RWPE2 (cell line): Measurements from ENCODE around the gene TMTC1.

ENCODE experiments used
- ATAC-seq: fragments of 200-7000 bp; cut with Tn5 transposase; 3 replicates; pipeline ENCODE4 v1.9.1; 2021; ENCODE audit warnings: low read depth
- DNase-seq: peaks from one replicate; pipeline ENCODE4 v3.0.0-alpha.2; 2020; ENCODE audit warnings: low spot score
- H3K27ac ChIP-seq: fragments of 450-650 bp; 2 replicates; pipeline ENCODE4 v1.5.1; 2017; ENCODE audit warnings: mild to moderate bottlenecking; ENCODE audit not compliant: poor library complexity, severe bottlenecking
- H3K27me3 ChIP-seq: fragments of 250-450 bp; sonication (Bioruptor Pico); 2 replicates; pipeline ENCODE4 v1.5.1; 2021; ENCODE audit warnings: mild to moderate bottlenecking, moderate library complexity; ENCODE audit not compliant: insufficient read depth, poor library complexity, severe bottlenecking
- H3K36me3 ChIP-seq: fragments of 250-450 bp; sonication (Bioruptor Pico); 2 replicates; pipeline ENCODE4 v1.5.1; 2020; ENCODE audit warnings: low read depth, mild to moderate bottlenecking, moderate library complexity
- H3K4me1 ChIP-seq: fragments of 250-450 bp; sonication (Bioruptor Pico); 2 replicates; pipeline ENCODE4 v1.5.1; 2021; ENCODE audit warnings: mild to moderate bottlenecking, moderate library complexity; ENCODE audit not compliant: insufficient read depth, poor library complexity, severe bottlenecking
- H3K4me3 ChIP-seq: fragments of 250-450 bp; sonication (Bioruptor Pico); 2 replicates; pipeline ENCODE4 v1.5.1; 2021; ENCODE audit warnings: mild to moderate bottlenecking, moderate library complexity; ENCODE audit not compliant: severe bottlenecking
- H3K9me3 ChIP-seq: fragments of 250-450 bp; sonication (Bioruptor Pico); 2 replicates; pipeline ENCODE4 v1.5.1; 2021; ENCODE audit warnings: mild to moderate bottlenecking, moderate library complexity; ENCODE audit not compliant: severe bottlenecking
- TF ChIP-seq, protein P1 (sequence below): fragments of 450-650 bp; IDR thresholded peaks from one replicate; pipeline ENCODE4 v1.5.1; 2017; ENCODE audit warnings: mild to moderate bottlenecking, moderate library complexity; ENCODE audit not compliant: poor library complexity, severe bottlenecking

TMTC1 gene

DNA sequence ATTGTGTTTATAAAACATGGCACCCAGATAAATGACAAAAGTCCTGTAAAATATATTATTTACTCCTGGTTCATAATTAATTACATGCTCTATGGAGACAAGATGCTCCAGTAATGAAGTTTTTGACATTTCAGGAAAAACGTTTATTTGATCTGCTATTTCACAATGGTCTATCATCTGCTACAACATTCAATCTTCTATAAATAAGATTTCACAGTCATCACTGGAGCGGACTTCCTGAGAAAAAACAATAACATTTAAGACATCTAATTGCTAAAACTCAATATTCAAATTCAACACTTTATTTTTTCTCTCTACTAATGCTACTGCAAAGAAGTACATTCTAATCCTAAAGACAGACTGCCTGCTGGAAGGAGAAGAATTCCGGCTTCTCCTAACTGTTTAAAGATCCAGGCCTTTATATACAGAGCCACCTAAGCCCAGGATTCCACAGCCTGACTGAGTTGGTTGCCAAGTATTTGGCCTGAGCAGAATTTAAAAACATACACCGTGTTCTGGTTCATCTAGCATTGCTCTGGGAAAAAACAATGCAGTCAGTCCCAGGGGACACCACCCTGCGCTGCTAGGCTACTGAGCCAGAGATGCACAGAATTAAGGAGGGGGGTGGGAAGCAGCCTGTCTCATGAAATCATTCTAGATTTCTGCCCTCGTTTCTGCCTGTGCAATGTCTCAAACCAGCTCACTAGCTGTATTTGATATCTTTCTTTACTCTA is 58.0 kb downstream of the TMTC1 start:
- TF ChIP-seq, protein P1, sequence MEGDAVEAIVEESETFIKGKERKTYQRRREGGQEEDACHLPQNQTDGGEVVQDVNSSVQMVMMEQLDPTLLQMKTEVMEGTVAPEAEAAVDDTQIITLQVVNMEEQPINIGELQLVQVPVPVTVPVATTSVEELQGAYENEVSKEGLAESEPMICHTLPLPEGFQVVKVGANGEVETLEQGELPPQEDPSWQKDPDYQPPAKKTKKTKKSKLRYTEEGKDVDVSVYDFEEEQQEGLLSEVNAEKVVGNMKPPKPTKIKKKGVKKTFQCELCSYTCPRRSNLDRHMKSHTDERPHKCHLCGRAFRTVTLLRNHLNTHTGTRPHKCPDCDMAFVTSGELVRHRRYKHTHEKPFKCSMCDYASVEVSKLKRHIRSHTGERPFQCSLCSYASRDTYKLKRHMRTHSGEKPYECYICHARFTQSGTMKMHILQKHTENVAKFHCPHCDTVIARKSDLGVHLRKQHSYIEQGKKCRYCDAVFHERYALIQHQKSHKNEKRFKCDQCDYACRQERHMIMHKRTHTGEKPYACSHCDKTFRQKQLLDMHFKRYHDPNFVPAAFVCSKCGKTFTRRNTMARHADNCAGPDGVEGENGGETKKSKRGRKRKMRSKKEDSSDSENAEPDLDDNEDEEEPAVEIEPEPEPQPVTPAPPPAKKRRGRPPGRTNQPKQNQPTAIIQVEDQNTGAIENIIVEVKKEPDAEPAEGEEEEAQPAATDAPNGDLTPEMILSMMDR, result no peak
- DNase-seq (no peak), ATAC-seq (no peak)
- Histone ChIP-seq H3K4me3 (no peak overlapping the region), H3K36me3 (no peaks in the 10 kb centered on the region), H3K4me1 (no peaks in the 10 kb centered on the region), H3K9me3 (no peaks in the 10 kb centered on the region), H3K27ac (no peak overlapping the region), H3K27me3 (no peaks in the 10 kb centered on the region)

DNA sequence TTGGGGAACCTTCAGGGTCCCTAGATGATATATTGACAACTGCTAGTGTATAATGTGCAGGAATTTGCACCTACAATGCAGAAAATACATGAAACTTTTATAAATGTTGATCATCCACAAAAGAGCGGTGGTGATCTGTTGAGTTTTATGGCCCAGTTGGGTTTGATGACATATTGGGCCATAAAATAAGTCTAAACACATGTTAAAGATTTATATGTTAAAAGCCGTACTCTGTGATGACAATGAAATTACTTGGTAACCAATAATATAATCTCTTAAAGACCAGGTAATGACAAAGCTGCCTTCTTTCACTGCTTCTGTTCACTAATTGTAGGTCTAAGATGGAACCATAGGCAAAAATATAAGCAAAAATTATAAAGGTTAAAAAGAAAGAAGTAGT is 61.6 kb downstream of the TMTC1 start:
- Histone ChIP-seq H3K27ac (no peak overlapping the region), H3K9me3 (no peaks in the 10 kb centered on the region), H3K36me3 (no peaks in the 10 kb centered on the region), H3K27me3 (no peaks in the 10 kb centered on the region), H3K4me1 (no peaks in the 10 kb centered on the region), H3K4me3 (no peak overlapping the region)
- TF ChIP-seq, protein P1, result no peak
- no peak for DNase-seq
- ATAC-seq, result no peak

DNA sequence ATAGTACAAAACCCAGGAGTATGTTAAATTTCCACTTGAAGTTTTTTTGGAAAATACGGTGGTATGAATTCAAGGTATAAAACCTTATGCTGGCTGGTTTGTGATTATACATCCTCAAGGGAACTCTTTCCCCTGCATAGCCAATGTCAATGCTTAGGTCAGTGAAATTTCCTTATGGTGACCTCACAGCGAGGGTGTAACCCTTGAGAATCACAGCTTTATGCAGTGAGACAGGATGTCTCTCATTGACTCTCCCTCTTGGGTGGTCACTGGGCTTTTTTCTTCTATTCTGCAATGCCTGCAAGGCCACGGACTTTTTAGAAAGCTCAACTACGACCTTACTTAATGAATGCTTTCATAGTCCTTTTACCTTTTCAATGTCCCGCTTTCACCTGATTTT is 64.4 kb downstream of the TMTC1 start:
- H3K27me3 ChIP-seq, result no peaks in the 10 kb centered on the region
- H3K9me3 ChIP-seq, result no peaks in the 10 kb centered on the region
- H3K36me3 ChIP-seq, result no peaks in the 10 kb centered on the region
- no peak overlapping the region for H3K4me3 ChIP-seq
- H3K27ac ChIP-seq, result no peak overlapping the region
- H3K4me1 ChIP-seq, result no peaks in the 10 kb centered on the region
- ATAC-seq (no peak), DNase-seq (no peak)
- TF ChIP-seq, protein P1, result no peak

DNA sequence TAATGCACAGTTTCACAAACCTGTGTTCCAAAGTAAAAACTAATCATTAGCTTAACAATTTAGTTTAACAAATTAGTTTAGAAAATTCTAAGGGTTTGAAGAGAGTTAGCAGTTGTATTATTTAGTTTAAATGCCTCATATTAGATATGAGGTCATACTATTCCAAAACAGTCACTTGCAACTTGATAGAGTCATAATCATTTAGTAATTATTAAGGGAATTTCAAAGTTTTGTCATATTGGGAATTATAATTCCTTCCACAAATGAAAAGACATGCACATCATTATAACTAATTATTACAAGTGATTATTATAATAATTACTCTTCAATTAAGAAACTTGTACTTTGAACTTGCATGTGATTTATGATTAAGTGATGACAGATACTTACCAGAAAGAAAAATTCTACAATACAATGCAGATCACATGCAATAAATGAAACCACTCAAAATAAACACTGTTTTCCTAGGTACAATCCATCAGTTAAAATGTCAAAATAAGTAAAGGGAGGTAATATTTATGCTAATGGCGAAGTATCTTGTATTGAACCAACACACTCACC is 66.1 kb downstream of the TMTC1 start:
- Histone ChIP-seq H3K27ac (no peak overlapping the region), H3K4me1 (no peaks in the 10 kb centered on the region), H3K36me3 (no peaks in the 10 kb centered on the region), H3K27me3 (no peaks in the 10 kb centered on the region), H3K4me3 (no peak overlapping the region), H3K9me3 (no peaks in the 10 kb centered on the region)
- DNase-seq (no peak), ATAC-seq (no peak)
- TF ChIP-seq, protein P1, result no peak

DNA sequence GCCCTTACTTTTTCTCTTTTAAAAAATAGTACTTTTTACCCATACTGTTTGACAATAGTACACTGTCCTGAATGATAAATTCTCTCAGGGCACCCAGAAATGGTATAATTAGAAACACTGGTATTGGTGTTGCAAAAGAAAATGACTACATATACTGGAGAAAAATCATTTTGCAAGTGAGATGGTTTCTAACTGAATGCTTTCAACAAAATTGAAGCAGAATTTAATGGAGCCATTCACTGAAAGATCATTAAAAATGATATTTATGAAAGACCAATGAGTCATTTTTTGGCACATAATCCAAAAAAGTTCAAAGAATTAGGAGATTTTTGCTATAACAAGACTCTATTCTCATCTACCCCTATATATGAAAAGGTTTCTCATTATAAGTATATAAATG is 68.8 kb downstream of the TMTC1 start:
- no peaks in the 10 kb centered on the region for H3K27me3 ChIP-seq
- ATAC-seq (no peak), DNase-seq (no peak)
- H3K9me3 ChIP-seq, result no peaks in the 10 kb centered on the region
- H3K4me3 ChIP-seq, result no peak overlapping the region
- H3K4me1 ChIP-seq, result no peaks in the 10 kb centered on the region
- no peak overlapping the region for H3K27ac ChIP-seq
- H3K36me3 ChIP-seq, result no peaks in the 10 kb centered on the region
- TF ChIP-seq, protein P1, result no peak
